GM21526 (cell line): ENCODE measurements around the gene UQCR10.
"Not testable (repeated sequence)": the region's sequence is repeated elsewhere in the genome, so short reads cannot be mapped to it uniquely, and the experiment has no call there.

Source experiments
- ATAC-seq: cut with Tn5 transposase; IDR thresholded peaks from one replicate; pipeline ENCODE4 v1.9.1; 2021; ENCODE audit warnings: moderate library complexity; ENCODE audit not compliant: unreplicated experiment, low FRiP score

UQCR10 gene

GRCh38 chr22:29735416-29735815 lies 31.8 kb upstream of the UQCR10 start:
- ATAC-seq = no peak

GRCh38 chr22:29737251-29738117 lies 29.7 kb upstream of the UQCR10 start:
- no peak for ATAC-seq

GRCh38 chr22:29738118-29738815 lies 28.9 kb upstream of the UQCR10 start:
- no peak for ATAC-seq

GRCh38 chr22:29739346-29739875 lies 27.8 kb upstream of the UQCR10 start:
- no peak for ATAC-seq

GRCh38 chr22:29740216-29740615 lies 27.0 kb upstream of the UQCR10 start:
- no peak for ATAC-seq

GRCh38 chr22:29741926-29742325 lies 25.2 kb upstream of the UQCR10 start:
- ATAC-seq = no peak

GRCh38 chr22:29742326-29742725 lies 24.8 kb upstream of the UQCR10 start:
- ATAC-seq = no peak

- no peak for ATAC-seq
Observed at GRCh38 chr22:29744902-29745301, 22.3 kb upstream of the UQCR10 start.

GRCh38 chr22:29747832-29748231 lies 19.3 kb upstream of the UQCR10 start:
- ATAC-seq = no peak

GRCh38 chr22:29748248-29748893 lies 18.8 kb upstream of the UQCR10 start:
- no peak for ATAC-seq

- ATAC-seq = no peak
Observed at GRCh38 chr22:29750029-29750428, 17.1 kb upstream of the UQCR10 start.

- no peak for ATAC-seq
Observed at GRCh38 chr22:29750559-29751538, 16.3 kb upstream of the UQCR10 start.

- ATAC-seq = no peak
Observed at GRCh38 chr22:29751669-29752068, 15.5 kb upstream of the UQCR10 start.

GRCh38 chr22:29753808-29754657 lies 13.1 kb upstream of the UQCR10 start:
- ATAC-seq = no peak

- not testable (repeated sequence) for ATAC-seq
Observed at GRCh38 chr22:29754658-29755395, 12.3 kb upstream of the UQCR10 start.

- no peak for ATAC-seq
Observed at GRCh38 chr22:29755889-29756288, 11.3 kb upstream of the UQCR10 start.

GRCh38 chr22:29756341-29756740 lies 10.8 kb upstream of the UQCR10 start:
- no peak for ATAC-seq

GRCh38 chr22:29757096-29757495 lies 10.1 kb upstream of the UQCR10 start:
- ATAC-seq = no peak
